Hippocampal formation (tissue), 2 donors: ENCODE results near the gene THRA.
A peak's percentile ranks its signal among the peaks of the same experiment; 100 is the strongest.

ENCODE experiments used
- DNase-seq, 2 donors: peaks; one replicate each; lab custom pipeline; 2025; lab: John Stamatoyannopoulos, UW

The THRA gene

GRCh38 chr17:40064971-40065768 lies 2.4 kb downstream of the THRA start:
- DNase-seq: peak in 1 of 2 donors; percentile 60

GRCh38 chr17:40065769-40066510 lies 3.2 kb downstream of the THRA start:
- no peak for DNase-seq

- DNase-seq: no peak
Observed at GRCh38 chr17:40067710-40068109, 4.9 kb downstream of the THRA start.

- no peak for DNase-seq
Observed at GRCh38 chr17:40068129-40068581, 5.4 kb downstream of the THRA start.

GRCh38 chr17:40068584-40068916 lies 5.8 kb downstream of the THRA start:
- no peak for DNase-seq

- DNase-seq: peak; percentile 86 to 94
Observed at GRCh38 chr17:40068917-40069750, 6.4 kb downstream of the THRA start.

GRCh38 chr17:40069751-40070708 lies 7.3 kb downstream of the THRA start:
- DNase-seq: no peak

- DNase-seq: no peak
Observed at GRCh38 chr17:40070709-40071312, 8.0 kb downstream of the THRA start.

GRCh38 chr17:40071313-40072039 lies 8.7 kb downstream of the THRA start:
- peak in 1 of 2 donors; percentile 68 for DNase-seq

- DNase-seq: peak; percentile 92 to 95
Observed at GRCh38 chr17:40072040-40072734, 9.4 kb downstream of the THRA start.

GRCh38 chr17:40072735-40073346 lies 10.1 kb downstream of the THRA start:
- DNase-seq: no peak

GRCh38 chr17:40073454-40074174 lies 10.8 kb downstream of the THRA start:
- no peak for DNase-seq

- no peak for DNase-seq
Observed at GRCh38 chr17:40074175-40074512, 11.4 kb downstream of the THRA start.

- DNase-seq: no peak
Observed at GRCh38 chr17:40074871-40075200, 12.1 kb downstream of the THRA start.

- peak; percentile 74 to 88 for DNase-seq
Observed at GRCh38 chr17:40075201-40075941, 12.6 kb downstream of the THRA start.

GRCh38 chr17:40075942-40076498 lies 13.3 kb downstream of the THRA start:
- no peak for DNase-seq

- no peak for DNase-seq
Observed at GRCh38 chr17:40076591-40076990, 13.8 kb downstream of the THRA start.

GRCh38 chr17:40079545-40079944 lies 16.8 kb downstream of the THRA start:
- DNase-seq: no peak
